IPS-NIHi11 (cell line): Measurements from ENCODE around the gene TPCN2.
"Not testable (repeated sequence)": the region's sequence is repeated elsewhere in the genome, so short reads cannot be mapped to it uniquely, and the experiment has no call there.

ENCODE experiments used
- DNase-seq: peaks from one replicate; pipeline ENCODE4 v3.0.0; 2012; ENCODE audit warnings: mixed read lengths, low spot score

The TPCN2 gene

DNA sequence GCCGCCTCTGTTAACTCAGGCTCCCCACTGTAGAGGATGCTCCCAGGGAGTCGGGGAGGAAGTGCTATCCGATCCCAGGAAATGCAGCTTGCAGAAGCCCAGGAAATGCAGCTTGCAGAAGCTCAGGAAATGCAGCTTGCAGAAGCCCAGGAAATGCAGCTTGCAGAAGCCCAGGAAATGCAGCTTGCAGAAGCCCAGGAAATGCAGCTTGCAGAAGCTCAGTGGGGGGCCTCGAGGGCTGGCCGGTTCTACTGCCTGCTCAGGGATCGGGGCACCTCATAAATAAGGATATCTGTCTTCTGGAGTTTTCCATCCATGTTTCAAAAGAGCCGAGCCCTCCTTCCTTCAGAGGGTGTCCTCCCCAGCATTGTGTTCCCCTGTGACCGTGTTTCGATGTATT, 81.9 kb downstream of the TPCN2 start:
- no peak for DNase-seq

DNA sequence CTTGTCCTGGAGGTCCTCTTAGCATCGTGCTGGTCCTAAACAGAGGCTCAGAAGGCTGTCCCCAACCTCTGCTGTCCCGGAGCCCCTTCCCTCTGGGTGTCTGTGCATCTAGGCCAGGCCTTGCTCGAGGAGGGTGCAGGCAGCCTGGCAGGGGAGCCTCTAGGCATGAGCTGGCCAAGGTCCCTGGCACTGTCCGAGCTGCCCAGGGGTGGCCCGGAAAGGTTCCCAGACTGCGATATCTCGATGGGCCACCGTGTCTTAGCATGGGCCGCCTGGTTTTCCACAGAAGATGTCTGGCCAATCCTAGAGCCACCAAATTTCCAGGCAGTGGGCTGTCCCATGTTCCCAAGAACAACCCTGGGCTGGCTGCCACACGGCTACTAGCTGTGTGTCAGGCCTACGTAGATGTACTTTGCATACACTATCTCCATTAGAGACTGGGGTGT, 82.4 kb downstream of the TPCN2 start:
- DNase-seq: no peak

DNA sequence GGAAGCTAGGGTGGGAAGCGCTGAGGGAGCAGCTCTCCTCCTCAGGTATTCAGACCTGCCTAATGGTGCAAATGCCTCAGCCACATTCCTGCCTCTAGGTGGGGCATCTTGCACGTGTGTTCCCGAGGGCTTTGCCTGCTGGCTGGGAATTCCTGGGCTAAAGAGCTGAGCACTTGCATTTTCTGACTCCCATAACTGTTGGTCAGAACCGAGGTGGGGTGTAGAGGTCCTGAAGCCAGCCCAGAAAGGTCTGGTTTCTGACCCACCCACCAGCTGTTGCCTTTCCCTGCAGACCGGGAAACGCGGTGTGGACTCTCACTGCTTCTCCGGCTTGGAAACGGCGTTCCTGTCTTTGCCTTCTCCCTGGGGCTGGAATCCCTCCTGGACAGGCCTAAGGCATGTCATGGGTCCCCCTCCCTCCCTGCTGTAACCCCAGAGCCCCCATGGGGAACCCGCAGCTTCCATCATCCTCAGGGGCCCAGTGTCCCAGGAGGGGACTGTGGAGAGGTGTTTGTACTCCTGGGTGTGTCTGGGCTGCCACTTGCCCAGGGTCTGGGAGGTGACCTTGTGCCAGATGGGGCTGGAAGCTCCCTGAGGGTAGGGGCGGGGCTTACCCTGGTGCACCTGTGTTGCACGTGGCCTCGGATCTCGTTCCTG, 83.0 kb downstream of the TPCN2 start:
- DNase-seq: peak; percentile 87

DNA sequence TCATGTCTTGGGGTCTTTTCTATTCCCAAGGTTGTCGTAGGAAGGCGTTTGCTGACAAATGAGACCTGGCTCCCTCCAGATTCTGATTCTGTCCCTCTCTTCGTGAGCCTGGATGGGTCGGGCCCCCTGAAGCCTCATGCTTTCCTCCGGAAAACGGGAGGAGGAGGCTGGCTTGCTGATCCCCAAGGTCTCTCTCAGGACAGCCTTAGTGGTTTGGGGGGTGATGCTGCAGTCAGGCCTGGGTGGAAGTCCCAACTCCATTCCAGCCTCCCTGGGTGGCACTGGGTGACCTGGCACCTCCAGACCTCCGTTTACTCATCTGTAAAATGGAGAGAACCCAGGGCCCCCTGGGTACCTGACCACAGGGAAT, 83.6 kb downstream of the TPCN2 start:
- DNase-seq: no peak

DNA sequence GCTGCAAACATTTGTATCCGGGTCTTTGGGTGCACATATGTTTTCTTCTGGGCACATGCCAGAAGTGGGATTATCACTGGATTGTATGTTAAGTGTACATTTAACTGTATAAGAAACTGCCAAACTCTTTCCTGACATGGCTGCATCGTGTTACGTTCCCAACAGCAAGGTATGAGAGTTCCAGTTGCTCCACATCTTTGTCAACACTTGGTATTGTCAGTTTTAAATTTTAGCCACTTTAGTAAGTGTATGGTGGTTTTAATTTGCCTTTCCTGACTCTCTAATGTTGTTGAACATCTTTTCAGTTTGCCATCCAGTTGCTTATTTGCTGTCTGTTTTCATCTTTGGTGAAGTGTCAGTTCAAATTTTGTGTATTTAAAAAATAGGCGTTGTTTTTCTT, 84.5 kb downstream of the TPCN2 start:
- no peak for DNase-seq

DNA sequence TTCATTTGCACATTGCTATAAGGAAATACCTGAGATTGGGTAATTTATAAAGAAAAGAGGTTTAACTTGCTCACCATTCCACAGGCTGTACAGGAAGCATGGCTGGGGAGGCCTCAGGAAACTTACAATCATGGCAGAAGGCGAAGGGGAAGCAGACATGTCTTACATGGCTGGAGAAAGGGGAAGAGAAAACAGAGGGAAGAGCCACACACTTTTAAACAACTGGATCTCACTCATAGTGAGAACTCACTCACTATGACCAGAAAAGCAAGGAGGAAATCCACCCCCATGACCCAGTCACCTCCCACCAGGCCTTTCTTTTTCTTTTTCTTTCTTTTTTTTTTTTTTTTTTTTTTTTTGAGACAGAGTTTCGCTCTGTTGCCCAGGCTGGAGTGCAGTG, 85.5 kb downstream of the TPCN2 start:
- not testable (repeated sequence) for DNase-seq

DNA sequence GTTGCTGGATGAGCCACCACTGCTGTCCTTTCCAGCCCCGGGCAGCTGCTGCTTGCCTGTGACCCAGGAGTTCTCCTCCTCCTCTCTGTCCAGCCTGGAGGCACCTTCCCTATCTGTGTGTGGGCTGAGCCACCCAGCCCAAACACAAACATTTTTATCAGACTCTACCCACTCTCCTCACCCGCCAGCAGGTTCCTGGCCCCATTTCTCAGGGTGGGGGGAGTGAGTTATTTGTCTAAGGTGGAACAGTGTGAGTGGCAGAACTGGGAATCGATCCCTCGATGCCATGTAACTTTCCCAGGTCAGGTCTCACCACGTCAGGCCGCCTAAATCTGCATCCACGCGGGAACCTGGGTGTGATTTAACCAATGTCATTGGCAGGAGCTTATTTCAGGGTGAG, 86.2 kb downstream of the TPCN2 start:
- DNase-seq: no peak

DNA sequence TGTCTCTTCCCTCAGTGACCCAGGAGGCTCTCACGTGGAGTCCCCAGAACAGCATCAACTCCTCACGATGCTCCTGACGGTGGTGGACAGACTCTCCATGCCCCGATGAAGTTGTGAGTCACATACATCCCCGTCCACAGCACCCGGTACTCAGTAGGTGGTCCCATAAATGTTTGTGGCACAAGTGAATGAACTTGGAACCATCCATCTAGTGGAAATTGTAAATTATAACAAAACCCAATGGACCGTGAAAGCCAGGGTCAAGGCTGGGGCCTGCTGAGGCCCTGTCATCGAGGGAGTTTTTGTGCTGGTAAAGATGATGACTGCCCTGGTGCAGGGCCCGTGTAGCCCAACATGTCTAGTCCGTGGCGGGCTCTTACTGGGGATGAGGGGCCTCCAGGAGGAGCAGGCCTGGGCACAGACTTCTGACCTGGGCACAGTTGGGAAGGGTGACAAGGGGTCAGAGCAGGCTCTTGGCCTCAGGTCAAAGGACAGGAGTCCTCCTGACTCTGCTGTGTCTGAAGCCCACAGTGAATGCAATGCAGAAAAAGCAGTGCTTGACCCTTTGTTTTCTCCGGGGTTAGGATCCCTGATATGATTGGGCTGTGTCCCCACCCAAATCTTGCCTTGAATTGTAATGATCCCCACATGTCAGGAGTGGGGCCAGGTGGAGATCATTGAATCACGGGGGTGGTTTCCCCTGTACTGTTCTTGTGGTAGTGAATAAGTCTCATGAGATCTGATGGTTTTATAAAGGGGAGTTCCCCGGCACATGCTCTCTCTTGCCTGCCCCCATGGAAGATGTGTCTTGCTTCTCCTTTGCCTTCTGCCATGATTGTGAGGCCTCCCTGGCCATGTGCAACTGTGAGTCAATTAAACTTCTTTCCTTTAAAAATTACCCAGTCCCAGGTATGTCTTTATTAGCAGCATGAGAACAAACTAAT, 87.0 kb downstream of the TPCN2 start:
- no peak for DNase-seq

DNA sequence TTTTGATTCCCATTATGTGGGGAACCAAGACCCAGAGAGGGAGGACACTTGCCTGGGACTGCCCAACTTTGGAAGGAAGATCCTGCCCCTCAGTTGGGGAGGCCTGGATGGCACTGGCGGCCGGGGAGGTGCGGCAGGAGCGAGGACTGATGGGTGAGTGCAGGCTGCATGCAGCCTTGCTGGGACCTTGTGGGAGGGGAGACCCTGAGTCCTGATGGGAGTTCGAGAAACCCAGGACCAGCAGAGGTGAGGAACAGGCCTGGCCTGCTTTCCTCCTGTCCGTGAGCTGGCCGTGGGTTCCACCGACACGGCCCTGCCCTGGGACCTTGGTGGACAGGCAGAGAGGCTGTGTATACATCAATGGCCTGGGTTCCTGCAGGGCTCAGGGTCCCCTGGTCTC, 87.7 kb downstream of the TPCN2 start:
- DNase-seq: no peak

DNA sequence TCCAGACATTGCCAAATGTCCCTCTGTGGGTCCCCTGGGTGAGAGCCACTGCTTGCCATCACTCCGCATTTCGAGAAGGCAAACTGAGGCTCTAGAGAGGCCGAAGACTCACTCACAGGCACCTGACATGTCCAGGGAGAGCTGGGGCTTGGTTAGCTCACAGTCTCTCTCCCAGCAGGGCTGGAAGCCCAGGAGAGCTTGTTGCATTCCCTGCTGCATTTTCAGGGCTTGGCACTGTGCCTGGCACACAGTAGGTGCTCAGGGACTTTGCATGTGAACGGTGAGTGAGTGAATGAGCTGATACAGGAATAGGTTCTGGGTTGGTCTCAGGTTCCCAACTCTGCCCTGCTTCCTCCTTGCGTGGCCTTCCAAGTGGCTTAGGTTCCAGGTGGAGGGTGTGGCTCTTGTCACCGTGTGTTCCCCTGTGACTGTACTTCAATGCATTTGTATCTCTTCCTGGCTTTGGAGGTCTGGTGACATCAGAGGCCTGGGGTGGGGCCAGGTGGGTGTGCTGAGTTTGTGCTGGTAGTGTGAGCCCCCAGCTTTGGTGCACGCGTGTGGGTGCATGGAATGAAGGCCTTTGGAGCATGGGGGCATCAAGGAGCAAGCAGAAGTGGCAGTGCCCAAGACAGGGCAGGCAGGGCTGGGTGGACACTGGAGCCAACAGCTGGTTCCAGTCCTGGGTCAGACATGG, 88.6 kb downstream of the TPCN2 start:
- no peak for DNase-seq

DNA sequence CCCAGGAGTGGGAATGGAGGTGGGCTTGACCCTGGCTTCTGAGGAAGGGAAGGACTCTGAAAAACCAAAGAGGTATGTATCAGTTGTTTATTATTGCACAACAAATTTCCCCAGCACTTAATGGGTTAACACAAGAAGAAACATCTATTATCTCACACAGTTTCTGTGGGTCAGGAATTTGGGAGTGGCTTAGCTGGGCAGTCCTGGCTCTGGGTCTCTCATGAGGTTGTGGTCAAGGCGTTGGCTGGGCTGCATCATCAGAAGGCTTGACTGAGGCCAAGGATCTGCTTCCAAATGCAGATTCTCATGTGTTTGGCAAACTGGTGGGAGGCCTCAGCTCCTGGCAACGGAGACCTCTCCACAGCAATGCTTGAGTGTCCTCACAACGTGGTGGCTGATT, 89.5 kb downstream of the TPCN2 start:
- no peak for DNase-seq

DNA sequence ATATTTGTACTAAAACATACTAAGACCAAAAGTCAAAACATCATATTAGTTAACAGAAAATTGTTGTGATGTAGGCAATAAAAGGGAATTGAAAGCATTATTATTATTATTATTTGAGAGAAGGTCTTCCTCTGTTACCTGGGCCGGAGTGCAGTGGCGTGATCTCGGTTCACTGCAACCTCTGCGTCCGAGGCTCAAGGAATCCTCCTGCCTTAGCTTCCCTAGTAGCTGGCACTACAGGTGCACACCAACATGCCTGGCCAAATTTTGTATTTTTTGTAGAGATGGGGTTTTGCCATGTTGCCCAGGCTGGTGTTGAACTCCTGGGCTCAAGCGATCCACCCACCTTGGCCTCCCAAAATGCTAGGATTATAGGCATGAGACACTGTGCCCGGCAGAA, 91.4 kb downstream of the TPCN2 start:
- not testable (repeated sequence) for DNase-seq

DNA sequence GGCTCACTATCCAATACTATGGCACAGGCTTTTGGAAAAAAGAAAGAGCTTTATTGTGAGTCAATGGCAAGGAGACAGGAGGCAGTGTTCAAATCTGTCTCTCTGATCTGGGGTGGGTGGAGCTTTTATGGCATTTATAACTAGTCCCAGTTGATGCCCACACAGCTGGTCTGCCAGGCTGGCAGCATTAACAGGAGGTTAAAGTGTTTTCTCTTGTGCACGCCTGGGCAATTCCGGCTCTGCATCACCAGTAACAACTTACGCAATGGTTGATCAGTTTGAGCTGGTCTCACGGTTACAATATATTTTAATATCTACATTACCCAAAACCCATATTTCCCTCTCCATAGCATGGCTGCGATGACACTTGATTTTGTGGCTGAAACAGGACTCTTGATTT, 91.9 kb downstream of the TPCN2 start:
- no peak for DNase-seq

DNA sequence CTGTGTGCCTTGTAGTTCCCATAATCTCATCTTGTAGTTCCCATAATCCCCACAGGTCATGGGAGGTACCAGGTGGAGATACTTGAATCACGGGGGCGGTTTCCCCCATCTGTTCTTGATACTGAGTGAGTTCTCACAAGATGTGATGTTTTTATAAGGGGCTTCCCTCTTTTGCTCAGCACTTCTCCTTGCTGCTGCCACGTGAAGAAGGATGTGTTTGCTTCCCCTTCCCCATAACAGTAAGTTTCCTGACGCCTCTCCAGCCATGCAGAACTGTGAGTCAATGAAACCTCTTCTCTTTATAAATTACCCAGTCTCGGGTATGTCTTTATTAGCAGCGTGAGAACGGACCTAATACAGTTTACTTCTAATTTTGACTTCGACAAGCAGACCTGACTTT, 93.0 kb downstream of the TPCN2 start:
- DNase-seq: no peak

DNA sequence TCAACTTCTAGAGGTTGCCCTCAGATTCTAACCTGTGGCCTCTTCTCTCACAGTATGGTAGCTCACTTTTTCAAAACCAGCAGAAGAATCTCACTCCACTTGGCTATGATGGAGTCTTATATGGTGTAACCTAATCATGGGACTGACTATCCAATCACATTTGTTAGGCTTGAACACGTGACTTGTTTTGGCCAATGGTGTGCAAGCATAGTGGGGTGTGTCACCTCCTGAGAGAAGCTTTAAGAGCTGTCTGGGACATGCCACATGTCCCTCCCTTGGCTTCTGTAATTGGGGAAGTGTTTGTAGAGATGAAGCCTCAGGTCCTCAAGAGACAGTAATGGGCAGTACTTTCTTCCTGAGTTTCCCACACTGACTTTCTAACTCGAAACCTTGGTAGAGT, 94.2 kb downstream of the TPCN2 start:
- no peak for DNase-seq

DNA sequence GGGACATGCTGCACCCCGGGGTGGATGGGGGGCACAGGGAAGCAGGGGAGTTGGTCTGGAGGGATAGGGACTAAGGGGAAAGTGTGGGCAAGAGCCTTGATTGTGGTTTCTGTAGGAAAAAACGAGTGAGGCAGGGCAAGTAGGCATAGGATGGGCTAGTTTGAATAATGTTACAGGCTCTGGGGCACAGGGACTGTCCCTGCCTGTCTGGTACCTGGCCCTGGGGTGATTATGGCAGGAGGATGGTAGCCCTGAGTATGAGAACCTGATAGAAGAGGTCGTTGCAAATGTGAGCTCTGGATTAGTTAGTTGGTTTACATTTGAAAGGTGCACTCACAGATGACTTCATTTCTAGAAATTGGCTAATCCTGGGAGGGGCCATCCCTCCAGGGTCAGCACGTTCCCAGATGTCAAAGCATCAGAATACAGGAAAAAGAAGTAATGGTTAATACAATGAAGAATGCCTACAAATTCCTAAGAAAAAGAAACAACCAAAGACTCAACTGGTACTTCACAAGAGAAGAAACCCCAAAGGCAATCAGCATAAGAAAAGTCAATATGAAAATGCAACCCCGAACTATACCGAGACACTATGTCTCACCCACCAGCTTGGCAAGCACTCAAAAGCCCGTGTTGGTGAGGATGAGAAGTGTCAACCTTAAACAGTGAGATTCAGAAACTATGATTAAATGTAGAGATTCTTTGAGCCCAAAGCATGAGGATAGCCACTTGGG, 95.8 kb downstream of the TPCN2 start:
- DNase-seq: no peak

DNA sequence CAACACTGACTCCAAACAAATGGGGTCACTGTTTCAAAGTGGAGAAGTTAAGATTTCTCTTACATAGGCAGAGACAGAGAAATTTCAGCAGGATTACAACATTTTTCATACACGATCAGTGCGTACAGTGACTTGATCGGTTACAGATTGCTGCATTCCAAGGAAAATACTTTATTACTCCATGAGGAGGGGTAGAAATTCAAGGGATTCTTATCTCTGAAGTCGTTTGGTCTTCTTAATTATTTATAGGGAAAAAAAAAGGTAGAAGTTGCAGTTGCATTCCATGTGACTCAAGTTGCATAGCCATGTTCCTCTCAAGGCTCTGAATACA, 96.3 kb downstream of the TPCN2 start:
- no peak for DNase-seq

DNA sequence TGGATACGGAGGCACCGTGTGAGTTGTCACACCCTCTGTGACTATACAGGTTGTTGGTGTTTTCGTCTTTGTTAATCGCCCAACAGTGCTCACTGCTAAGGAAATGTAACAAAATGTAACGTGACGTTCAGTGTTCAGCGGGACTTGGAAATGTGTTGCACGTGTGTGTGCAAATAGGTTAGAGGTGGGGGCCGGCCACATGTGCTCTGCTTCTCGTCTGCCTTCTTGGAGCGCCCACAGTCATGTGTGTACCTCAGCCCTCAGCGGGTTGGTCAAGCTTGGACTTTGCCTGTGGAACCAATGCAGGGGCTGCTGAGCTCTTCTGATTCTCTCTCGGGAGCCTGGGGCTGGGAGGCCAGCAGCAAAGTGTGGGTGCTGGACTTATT, 99.6 kb downstream of the TPCN2 start:
- DNase-seq: no peak

DNA sequence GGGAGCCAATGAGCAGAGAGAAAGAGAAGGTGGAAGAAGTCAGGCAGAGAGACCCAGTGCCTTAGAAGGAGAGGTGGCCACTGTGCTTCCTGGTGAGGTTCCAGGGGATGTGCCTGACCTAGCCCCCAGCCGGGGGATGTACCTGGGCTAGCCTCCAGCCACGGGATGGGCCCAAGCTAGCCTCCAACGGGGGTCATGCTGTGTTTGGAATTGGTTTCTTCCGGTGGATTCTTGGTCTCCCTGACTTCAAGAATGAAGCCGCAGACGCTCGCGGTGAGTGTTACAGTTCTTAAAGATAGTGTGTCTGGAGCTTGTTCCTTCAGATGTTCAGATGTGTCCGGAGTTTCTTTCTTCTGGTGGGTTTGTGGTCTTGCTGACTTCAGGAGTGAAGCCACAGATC, 100.1 kb downstream of the TPCN2 start:
- no peak for DNase-seq

DNA sequence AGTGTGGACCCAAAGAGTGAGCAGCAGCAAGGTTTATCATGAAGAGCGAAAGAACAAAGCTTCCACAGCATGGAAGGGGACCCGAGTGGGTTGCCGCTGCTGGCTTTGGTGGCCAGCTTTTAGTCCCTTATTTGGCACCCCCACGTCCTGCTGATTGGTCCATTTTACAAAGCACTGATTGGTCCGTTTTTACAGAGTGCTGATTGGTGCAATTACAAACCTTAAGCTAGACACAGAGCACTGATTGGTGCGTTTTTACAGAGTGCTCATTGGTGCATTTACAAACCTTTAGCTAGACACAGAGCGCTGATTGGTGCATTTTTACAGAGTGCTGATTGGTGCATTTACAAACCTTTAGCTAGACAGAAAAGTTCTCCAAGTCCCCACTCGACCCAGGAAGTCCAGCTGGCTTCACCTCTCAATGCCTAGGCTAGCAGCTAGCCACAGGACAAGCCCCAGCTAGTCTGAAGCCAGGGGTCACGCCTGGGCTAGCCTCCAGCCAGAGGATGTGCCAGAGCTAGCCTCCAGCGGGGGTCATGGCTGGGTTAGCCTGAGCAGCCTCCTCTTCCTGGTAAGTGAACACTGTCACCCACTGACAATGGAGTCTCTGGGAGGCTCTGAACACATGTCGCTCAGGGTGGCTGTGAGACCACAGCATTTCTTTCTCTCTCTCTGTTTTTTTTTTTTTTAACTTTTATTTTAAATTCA, 100.8 kb downstream of the TPCN2 start:
- not testable (repeated sequence) for DNase-seq

DNA sequence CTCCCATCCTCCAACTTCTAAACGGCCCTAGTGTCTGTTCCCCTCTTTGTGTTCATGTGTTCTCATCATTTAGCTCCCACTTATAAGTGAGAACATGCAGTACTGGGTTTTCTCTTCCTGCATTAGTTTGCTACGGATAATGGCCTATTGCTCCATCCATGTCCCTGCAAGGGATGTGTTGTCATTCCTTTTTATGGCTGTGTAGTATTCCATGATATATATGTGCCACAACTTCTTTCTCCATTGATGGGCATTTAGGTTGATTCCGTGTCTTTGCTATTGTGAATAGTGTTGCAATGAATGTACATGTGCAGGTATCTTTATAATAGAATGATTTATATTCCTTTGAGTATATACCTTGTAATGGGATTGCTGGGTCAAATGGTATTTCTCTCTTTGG, 101.4 kb downstream of the TPCN2 start:
- DNase-seq: no peak

DNA sequence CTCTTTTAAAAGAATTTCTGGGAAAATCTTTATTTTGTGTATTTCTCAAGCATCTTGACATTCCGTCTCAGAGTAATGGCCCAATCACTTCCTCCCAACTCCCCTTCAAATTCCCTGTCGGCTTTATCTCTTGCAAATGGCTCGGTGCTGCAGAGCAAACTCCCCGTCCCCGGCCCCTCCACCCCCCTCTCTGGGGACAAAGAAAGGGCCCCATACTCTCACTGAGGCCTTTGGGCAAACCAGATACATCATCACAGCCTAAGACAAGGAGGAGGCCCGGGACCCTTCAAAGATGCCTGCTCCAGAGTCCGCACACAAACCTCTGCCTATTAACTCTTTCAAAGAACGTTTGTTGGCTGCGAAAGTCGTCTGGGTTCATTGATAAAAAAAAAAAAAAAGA, 103.1 kb downstream of the TPCN2 start:
- peak; percentile 53 for DNase-seq
